OCI-LY7 (cell line): ENCODE data around the gene SPDL1.

Source experiments
- EZH2phosphoT487 ChIP-seq: fragments of 200-600 bp; sonication (generic); IDR thresholded peaks from 2 replicates; pipeline ENCODE4 v1.6.1; 2018; ENCODE audit warnings: low read depth, borderline replicate concordance, mild to moderate bottlenecking, mixed run types, antibody characterized with exemption, low read length, moderate library complexity, mixed read lengths
- TF ChIP-seq, protein P1 (sequence below): fragments of 200-600 bp; sonication (generic); conservative IDR thresholded peaks from 2 replicates; pipeline ENCODE4 v1.5.1; 2014; ENCODE audit warnings: mild to moderate bottlenecking, antibody characterized with exemption, low read length, moderate library complexity, mixed read lengths

DNA sequence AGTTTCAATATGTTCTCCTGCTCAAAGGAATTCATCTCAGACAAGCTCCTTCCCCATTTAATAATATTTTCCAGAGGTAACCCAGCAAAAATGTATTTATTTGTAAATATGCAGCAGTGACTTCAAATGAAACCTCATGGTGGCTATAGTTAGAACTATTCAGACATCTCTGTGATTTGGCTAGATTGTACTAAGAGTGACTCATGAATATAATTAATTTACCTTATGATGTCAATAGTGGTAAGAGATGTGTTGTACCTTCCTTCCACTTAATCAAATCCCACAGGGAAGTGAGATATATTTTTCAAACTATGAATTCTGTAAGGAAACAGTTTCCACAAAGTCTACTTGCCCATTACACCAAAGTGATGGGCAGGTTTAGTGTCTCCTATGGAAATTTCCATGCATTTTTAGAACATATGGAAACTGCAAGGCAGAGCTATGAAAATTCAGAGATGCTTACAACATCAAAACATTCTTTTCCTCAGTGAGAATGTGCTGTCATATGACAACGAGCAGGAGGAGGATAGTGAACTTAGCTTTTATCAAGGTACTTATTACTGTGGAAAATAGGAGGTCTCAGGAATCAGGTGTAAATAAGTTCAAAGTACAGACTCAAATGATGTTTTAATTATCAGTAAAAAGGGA lies 34.0 kb upstream of the SPDL1 start:
- TF ChIP-seq EZH2phosphoT487, result no peak
- TF ChIP-seq, protein P1, sequence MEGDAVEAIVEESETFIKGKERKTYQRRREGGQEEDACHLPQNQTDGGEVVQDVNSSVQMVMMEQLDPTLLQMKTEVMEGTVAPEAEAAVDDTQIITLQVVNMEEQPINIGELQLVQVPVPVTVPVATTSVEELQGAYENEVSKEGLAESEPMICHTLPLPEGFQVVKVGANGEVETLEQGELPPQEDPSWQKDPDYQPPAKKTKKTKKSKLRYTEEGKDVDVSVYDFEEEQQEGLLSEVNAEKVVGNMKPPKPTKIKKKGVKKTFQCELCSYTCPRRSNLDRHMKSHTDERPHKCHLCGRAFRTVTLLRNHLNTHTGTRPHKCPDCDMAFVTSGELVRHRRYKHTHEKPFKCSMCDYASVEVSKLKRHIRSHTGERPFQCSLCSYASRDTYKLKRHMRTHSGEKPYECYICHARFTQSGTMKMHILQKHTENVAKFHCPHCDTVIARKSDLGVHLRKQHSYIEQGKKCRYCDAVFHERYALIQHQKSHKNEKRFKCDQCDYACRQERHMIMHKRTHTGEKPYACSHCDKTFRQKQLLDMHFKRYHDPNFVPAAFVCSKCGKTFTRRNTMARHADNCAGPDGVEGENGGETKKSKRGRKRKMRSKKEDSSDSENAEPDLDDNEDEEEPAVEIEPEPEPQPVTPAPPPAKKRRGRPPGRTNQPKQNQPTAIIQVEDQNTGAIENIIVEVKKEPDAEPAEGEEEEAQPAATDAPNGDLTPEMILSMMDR, result no peak
